KOPT-K1 (cell line): ENCODE results near the gene RNF2.
"Not testable (repeated sequence)": the region's sequence is repeated elsewhere in the genome, so short reads cannot be mapped to it uniquely, and the experiment has no call there.

Source experiments
- H3K27ac ChIP-seq: fragments of 200-600 bp; sonication (generic); 2 replicates; pipeline ENCODE4 v1.5.1; 2016; ENCODE audit warnings: antibody characterized with exemption, mild to moderate bottlenecking, low read depth, low read length; ENCODE audit not compliant: poor library complexity, severe bottlenecking
- H3K36me3 ChIP-seq: fragments of 200-600 bp; sonication (generic); 2 replicates; pipeline ENCODE4 v1.5.1; 2017; ENCODE audit warnings: antibody characterized with exemption, mild to moderate bottlenecking, low read length, moderate library complexity; ENCODE audit not compliant: insufficient read depth
- H3K9me3 ChIP-seq: fragments of 200-600 bp; sonication (generic); 2 replicates; pipeline ENCODE4 v1.5.1; 2017; ENCODE audit warnings: antibody characterized with exemption, low read length, mild to moderate bottlenecking; ENCODE audit not compliant: insufficient read depth, poor library complexity, severe bottlenecking

RNF2 gene

GRCh38 chr1:185044981-185045813 is at the start of gene RNF2:
TSS of gene RNF2 (plus strand) at chr1:185045558. CDS start at chr1:185087554, 41,996 bp downstream.
- Histone ChIP-seq H3K36me3 (no peaks in the 10 kb centered on the region), H3K27ac (peak within 1 kb of the TSS; percentile 71), H3K9me3 (no peaks in the 10 kb centered on the region)

- not testable (repeated sequence) for H3K27ac ChIP-seq, H3K9me3 ChIP-seq, H3K36me3 ChIP-seq
Measured at GRCh38 chr1:184999974-185000373, 45.4 kb upstream of the RNF2 start.

DNA sequence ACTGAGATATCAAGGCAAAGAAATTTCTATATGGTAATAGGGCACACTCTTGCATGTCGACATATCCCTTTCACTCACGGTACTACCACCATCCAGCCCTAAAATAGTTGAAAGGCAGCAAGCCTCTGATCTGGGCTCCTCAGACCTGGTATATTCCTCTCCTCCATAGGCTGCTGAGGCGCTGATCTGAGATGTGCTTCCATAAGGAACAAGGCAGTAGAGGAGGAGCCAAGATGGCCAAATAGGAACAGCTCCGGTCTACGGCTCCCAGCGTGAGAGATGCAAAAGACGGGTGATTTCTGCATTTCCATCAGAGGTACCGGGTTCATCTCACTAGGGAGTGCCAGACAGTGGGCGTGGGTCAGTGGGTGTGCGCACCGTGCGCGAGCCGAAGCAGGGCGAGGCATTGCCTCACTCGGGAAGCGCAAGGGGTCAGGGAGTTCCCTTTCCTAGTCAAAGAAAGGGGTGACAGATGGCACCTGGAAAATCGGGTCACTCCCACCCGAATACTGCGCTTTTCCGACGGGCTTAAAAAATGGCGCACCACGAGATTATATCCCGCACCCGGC is 44.0 kb upstream of the RNF2 start:
- H3K27ac ChIP-seq, H3K9me3 ChIP-seq, H3K36me3 ChIP-seq: not testable (repeated sequence)

GRCh38 chr1:185008838-185009237 is 36.5 kb upstream of the RNF2 start:
- Histone ChIP-seq H3K36me3 (no peaks in the 10 kb centered on the region), H3K27ac (no peak overlapping the region), H3K9me3 (no peaks in the 10 kb centered on the region)

DNA sequence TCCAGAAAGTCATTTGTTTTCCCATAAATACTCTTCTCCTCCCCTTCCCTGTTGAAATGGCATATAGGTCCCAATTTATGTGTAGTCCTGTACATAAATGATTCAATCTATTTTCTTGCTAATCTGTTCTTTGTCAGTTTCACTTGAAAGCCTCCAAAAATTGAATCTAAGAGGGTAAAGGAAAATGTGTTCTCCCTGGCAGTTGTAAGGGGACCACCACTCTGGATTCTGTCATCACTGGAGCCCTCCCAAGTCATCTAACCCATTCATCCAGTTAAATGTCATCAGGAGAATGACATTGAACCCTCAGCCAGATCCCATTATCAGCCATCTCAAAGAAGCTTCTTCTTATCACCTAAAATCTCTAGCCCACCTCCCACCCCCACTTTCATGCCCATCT is 35.0 kb upstream of the RNF2 start:
- no peaks in the 10 kb centered on the region for H3K9me3 ChIP-seq
- H3K36me3 ChIP-seq: no peaks in the 10 kb centered on the region
- H3K27ac ChIP-seq: no peak overlapping the region

GRCh38 chr1:185014941-185015340 is 30.4 kb upstream of the RNF2 start:
- no peak overlapping the region for H3K27ac ChIP-seq
- no peaks in the 10 kb centered on the region for H3K9me3 ChIP-seq
- no peaks in the 10 kb centered on the region for H3K36me3 ChIP-seq

DNA sequence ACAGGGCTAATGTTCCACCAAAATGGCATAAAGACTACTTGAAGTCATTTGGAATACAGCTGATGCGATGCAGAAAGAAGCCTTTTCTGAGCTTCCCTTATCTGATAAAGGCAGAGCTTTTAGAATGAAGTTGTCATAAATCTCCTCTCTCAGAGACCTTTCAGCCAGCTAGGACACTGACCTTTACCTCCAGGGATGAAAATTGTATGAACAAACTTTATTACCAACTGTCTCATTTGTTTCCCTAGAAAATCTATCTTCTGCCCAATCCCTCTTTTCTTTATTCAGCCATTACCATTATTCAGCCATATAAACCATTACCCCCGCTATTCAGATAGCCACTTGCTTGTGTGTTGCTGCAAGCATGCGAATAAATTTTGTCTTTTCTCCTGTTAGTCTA is 29.7 kb upstream of the RNF2 start:
- H3K36me3 ChIP-seq: no peaks in the 10 kb centered on the region

GRCh38 chr1:185016880-185017279 is 28.5 kb upstream of the RNF2 start:
- H3K36me3 ChIP-seq: no peaks in the 10 kb centered on the region
- H3K9me3 ChIP-seq: no peaks in the 10 kb centered on the region
- no peak overlapping the region for H3K27ac ChIP-seq

More for the DNA sequence above, 29.7 kb upstream of the RNF2 start:
- Histone ChIP-seq H3K27ac (no peak overlapping the region), H3K9me3 (no peaks in the 10 kb centered on the region)

- Histone ChIP-seq H3K27ac (no peak overlapping the region), H3K36me3 (no peaks in the 10 kb centered on the region), H3K9me3 (no peaks in the 10 kb centered on the region)
Measured at GRCh38 chr1:185017338-185017737, 28.0 kb upstream of the RNF2 start.

GRCh38 chr1:185017966-185018365 is 27.4 kb upstream of the RNF2 start:
- Histone ChIP-seq H3K36me3 (no peaks in the 10 kb centered on the region), H3K27ac (no peak overlapping the region), H3K9me3 (no peaks in the 10 kb centered on the region)

- H3K27ac ChIP-seq: no peak overlapping the region
- peaks cover 33% of the 10 kb centered on the region for H3K9me3 ChIP-seq
- H3K36me3 ChIP-seq: no peaks in the 10 kb centered on the region
Measured at GRCh38 chr1:185027252-185027882, 18.0 kb upstream of the RNF2 start.

DNA sequence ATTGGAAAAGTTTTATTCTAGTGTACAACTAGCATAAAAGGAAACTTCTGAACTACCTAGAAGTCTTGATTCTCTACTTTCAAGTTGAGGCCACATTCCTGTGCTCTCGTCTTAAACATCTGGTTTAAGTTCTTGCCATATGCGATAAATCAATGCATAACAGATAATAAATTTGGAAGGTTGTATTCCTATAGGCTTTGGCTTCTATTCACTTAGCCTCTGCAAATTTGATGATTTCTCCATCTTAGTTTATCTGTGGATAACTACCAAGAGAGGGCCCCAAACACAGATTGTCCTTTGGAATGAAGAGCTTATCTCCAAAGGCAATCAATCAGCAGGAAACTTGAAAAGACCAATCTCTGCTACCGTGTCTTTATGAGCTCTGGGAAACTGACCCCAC is 11.7 kb upstream of the RNF2 start:
- H3K27ac ChIP-seq: no peak overlapping the region

GRCh38 chr1:185035258-185035657 is 10.1 kb upstream of the RNF2 start:
- Histone ChIP-seq H3K36me3 (no peaks in the 10 kb centered on the region), H3K27ac (no peak overlapping the region), H3K9me3 (no peaks in the 10 kb centered on the region)

More for the DNA sequence above, 11.7 kb upstream of the RNF2 start:
- H3K36me3 ChIP-seq: no peaks in the 10 kb centered on the region
- H3K9me3 ChIP-seq: no peaks in the 10 kb centered on the region

DNA sequence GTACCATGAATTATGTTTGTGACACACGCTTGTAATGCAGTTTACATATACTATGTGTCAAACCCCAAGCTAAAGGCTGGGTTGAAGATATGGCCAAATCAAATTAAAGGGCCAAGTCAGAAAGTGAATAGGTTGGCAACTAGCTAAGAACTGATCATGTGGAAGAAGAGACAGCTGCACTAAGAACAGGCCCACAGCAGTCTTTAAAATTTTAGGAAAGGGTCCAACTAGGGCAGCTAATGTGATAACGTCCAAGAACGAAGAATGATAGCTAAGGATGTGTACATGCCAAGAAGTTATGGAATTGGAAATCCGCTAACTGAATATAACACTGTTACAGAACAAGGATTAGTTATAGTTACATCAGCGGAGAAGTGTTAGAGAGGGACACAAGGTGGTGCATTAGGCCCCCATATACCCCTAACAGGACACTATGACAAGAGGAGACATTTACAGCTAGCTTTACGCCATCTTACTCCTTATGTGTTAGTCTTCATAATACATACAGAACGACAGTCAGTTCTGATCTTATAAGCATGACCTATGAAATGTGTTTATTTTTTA is 6.5 kb upstream of the RNF2 start:
- Histone ChIP-seq H3K27ac (no peak overlapping the region), H3K9me3 (no peaks in the 10 kb centered on the region)

DNA sequence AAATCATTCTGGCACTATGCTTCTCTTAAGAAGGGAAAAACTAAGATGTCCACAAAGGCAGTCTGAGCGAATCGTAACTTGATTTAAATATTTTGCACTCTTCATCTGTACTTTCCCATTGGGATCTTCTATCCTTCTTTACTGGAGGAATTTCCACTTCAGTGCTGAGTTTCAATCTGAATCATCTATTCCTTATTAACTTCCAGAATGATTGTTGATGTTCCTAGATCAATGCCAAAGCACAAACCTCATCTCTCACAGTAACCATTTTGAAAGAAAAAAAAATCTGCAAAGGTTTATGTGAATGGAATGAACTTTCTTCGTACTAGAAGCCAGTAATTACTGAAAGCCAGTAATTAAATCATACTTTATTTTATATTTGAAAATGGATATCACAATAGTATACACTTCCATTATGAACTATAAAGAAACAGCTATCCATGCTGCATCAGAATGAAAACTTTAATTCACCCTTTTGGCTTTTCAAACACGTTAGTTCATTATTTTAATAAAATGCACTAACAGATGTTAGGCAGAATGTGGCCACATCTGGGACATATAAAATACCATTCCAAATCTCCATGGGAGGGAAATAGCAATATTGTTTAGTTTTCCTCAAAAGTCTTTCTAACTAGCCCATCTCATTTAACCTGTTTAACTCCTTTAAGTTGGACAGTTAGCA is 5.5 kb upstream of the RNF2 start:
- no peak overlapping the region for H3K27ac ChIP-seq
- no peaks in the 10 kb centered on the region for H3K9me3 ChIP-seq
- no peaks in the 10 kb centered on the region for H3K36me3 ChIP-seq

More for the DNA sequence above, 6.5 kb upstream of the RNF2 start:
- H3K36me3 ChIP-seq: no peaks in the 10 kb centered on the region
